Epithelial cell of esophagus (primary cell): ENCODE measurements around the gene MRPL33.

Experiments
- DNase-seq: peaks from one replicate; pipeline ENCODE4 v3.0.0; 2010; ENCODE audit warnings: low read depth
- H3K4me3 ChIP-seq: 2 replicates; pipeline ENCODE4 v1.5.1; 2011; ENCODE audit warnings: mild to moderate bottlenecking, low read length, control low read depth
- TF ChIP-seq, protein P1 (sequence below): IDR thresholded peaks from 2 replicates; pipeline ENCODE4 v1.5.1; 2011; ENCODE audit warnings: low read depth, mild to moderate bottlenecking, low read length, control low read depth, inconsistent platforms; ENCODE audit not compliant: insufficient read depth; ENCODE audit errors: missing control alignments

Gene MRPL33

DNA sequence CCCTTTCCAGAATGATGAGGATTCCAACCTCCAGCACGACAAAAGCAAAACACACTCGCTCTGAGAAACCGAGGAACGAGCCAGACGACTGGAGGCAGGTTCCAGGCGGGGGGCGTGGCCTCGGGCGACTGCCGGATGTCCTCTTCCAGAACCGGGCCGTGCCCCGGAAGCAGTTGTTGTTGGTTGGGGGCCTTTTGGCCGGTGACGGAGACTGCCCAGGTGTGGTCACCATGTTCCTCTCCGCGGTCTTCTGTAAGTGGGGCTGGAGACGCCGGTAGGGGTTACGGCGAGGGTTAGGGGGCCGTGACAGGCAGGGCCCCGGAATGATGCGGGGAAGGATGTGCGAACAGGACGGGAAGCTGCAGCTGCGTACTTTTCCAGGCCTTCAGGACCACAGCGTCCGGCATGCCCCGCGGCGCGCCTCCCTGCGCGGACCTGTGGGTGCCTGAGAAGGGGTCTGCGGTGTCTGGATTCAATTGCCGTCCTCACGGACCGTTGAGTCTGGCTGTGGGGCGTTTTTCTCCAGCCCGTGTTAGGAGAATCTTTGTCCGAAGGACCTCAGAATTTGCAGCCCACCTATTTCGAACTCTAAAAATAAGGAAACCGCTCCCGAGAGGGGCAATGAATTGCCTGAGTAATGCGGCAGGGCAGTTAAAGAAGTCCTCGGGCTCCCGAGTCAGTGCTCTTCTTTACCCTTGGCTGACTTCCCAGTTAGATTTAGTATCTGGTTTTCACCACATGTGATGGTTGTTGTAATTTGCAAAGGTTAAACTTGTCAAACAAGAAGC is at the start of gene MRPL33:
MRPL33 (plus strand) TSS at position 172 of the 788 bp plus-strand sequence; CDS start at position 231, 59 bp downstream.
- DNase-seq, result peak; percentile 89
- peak within 1 kb of the TSS; percentile 89 for H3K4me3 ChIP-seq
- TF ChIP-seq, protein P1, sequence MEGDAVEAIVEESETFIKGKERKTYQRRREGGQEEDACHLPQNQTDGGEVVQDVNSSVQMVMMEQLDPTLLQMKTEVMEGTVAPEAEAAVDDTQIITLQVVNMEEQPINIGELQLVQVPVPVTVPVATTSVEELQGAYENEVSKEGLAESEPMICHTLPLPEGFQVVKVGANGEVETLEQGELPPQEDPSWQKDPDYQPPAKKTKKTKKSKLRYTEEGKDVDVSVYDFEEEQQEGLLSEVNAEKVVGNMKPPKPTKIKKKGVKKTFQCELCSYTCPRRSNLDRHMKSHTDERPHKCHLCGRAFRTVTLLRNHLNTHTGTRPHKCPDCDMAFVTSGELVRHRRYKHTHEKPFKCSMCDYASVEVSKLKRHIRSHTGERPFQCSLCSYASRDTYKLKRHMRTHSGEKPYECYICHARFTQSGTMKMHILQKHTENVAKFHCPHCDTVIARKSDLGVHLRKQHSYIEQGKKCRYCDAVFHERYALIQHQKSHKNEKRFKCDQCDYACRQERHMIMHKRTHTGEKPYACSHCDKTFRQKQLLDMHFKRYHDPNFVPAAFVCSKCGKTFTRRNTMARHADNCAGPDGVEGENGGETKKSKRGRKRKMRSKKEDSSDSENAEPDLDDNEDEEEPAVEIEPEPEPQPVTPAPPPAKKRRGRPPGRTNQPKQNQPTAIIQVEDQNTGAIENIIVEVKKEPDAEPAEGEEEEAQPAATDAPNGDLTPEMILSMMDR, result no peak

DNA sequence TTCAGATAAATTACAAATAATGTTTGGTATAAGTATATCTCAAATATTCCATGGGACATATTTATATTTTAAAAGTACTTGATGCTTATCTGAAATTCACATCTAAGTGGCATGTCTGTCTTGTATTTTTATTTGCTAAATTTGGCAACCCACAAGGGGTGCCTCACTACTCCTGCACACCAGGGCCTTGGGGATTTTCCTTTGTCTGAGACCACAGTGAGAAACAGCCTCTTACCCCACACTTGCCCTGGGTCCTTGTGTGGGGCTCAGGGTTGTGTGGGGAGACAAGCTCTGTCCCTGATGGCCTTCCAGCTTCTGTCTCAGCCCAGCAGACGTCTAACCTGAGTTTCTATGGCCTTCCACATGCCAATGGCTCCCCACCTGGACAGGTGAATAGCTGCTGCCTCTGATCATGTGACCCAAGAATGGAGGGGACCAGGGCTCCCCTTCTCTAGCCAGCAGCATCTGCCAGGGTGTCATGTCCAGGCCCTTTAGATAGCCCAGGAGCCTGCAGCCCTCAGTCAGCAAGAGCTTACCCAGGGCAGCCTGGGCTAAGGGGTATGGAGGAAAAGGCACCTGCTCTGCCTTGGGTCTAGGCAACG is 49.5 kb upstream of the MRPL33 start:
- TF ChIP-seq, protein P1, result no peak
- DNase-seq, result no peak
- no peak overlapping the region for H3K4me3 ChIP-seq

DNA sequence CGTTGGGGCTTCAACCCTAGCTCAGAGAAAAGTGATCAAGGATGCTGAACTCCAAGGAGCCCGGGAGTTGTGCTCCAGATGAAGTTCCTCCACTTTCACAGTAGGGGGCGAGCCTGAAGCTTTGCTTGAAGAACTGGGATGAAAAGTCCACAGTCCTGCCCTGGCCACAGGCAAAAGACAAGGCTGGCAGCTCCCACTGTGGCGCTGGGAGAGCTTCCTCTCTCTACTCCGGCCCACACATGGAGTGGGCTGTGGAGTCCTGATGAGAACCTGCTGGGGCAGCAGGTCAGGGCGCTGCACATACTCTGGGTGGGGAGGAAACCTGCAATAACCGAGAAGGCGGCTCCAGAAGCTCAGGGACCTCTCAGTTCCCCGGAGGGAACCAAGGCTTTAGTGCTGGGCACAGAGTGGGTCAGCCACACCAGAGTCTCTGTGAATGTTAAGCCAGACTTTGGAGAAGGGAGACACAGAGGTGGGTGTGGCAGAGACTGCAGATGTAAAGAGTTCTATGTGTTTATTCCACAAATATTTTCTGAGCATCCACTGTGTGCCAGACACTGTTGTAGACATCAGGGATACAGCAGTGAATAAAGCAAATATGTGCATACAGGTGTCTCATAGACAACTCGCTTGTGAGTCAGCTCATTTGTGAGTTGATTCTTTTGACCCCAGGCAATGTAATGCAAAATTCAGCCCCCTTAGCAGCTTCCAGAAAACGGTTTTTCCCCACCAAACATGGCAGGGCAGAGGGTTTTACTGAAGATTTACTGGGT is 48.0 kb upstream of the MRPL33 start:
- TF ChIP-seq, protein P1, result peak; percentile 87
- peak; percentile 75 for DNase-seq
- H3K4me3 ChIP-seq, result no peak overlapping the region

DNA sequence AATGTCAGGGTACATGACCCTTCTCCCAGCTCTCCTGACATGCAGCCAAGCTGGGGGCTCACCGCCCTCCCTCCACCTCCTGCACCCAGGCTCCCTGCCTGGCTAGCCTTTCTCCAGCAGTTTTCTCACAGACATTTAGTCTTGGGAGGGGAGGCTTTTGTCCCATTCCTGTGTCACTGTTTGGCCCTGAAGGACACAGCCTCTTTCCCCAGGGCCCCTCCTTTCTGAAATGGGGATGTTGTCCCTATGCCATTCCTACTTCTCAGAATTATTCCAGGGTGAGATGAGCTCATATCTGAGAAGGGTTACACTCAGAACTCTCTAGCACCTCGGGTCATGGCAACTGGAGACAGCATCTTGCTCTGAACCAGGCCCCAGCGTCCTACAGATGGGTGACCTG is 47.3 kb upstream of the MRPL33 start:
- TF ChIP-seq, protein P1, result no peak
- H3K4me3 ChIP-seq, result no peak overlapping the region
- no peak for DNase-seq

DNA sequence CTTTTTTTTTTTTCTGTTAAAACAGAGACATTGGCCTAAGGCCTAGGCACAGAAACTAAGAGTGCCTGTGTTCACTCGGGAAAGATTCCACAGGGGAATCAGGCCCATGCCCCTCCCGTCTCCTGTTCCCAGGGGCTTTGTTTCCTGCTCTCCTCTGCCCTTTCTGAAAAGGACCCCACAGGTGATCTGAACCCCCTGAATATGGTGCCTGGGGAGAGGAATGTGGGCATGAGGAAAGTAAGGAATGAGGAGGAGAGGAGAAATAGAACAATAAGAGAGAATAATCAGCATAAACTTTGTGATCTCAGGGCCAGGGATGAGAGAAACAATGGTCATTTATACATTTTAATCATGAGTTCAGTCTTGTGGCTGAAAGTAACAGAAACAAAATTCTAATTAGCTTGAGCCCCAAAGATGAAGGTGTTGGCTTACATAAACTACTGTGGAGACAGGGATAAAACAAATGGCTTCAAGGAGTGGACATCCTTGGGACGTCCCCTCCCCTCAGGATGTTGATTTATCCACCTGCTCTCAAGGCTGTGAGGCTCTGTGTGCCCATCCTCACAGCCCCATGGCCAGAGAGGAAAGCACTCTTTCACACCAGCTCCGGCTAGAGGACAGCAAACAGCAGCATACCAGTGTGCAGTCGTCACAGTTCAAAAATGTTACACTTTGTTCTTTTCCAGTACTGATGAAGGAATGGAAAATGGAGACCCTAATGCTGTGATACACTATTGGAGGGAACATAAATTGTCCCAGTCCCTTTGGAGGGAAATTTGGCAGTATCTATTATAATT is 46.4 kb upstream of the MRPL33 start:
- H3K4me3 ChIP-seq, result no peak overlapping the region
- TF ChIP-seq, protein P1, result no peak
- no peak for DNase-seq

DNA sequence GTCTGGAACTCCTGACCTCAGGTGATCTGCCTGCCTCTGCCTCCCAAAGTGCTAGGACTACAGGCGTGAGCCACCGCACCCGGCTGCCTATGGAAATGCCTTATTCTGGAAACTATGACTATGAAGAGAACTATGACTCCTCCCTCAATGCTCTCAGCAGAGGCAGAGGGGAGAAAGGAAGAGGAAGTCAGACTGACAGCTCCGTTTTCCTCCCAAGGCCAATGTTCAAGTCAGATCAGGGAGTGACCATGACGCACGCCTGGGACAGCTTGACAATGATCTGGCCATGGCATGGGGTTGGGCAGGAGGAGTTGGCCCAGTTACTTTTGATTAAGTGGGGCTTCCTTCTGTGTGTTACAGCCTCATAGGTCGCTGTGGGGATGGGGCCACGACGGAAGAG is 44.3 kb upstream of the MRPL33 start:
- DNase-seq, result no peak
- TF ChIP-seq, protein P1, result no peak
- no peak overlapping the region for H3K4me3 ChIP-seq
